Stomach (tissue), 9 donors: ENCODE measurements around the gene SYT14. TPM values are rescaled to one million over a fixed set of nuclear protein-coding genes. Genes with fewer than 3 reads are reported as not detected.

ENCODE experiments used
- DNase-seq, 2 donors: peaks; one replicate each; pipeline versions ENCODE4 v3.0.0 to v3.0.0-alpha.2; 2013 to 2019
- H3K27ac ChIP-seq, 5 donors: fragments of 200-600 bp in 4 of 5; sonication (generic) in 4 of 5; one replicate each; pipeline ENCODE4 v1.5.1; 2013 to 2019; ENCODE audit warnings: mild to moderate bottlenecking in 1 of 5, moderate library complexity in 1 of 5
- H3K27me3 ChIP-seq, 3 donors: fragments of 200-600 bp; sonication (generic); one replicate each; pipeline ENCODE4 v1.5.1; 2017 to 2019; ENCODE audit warnings: mixed run types in 1 of 3
- H3K36me3 ChIP-seq, 4 donors: fragments of 200-600 bp; sonication (generic); 1 replicate in 3 of 4; 2 replicates in 1 of 4; pipeline ENCODE4 v1.5.1; 2016 to 2019
- H3K4me1 ChIP-seq, 4 donors: fragments of 200-600 bp; sonication (generic); one replicate each; pipeline ENCODE4 v1.5.1; 2016 to 2019
- H3K4me3 ChIP-seq, 4 donors: fragments of 200-600 bp; sonication (generic) in 3 of 4; one replicate each; pipeline ENCODE4 v1.5.1; 2016 to 2019; ENCODE audit warnings: mild to moderate bottlenecking in 1 of 4
- H3K9me3 ChIP-seq, 4 donors: fragments of 200-600 bp; sonication (generic); one replicate each; pipeline ENCODE4 v1.5.1; 2016 to 2019
- CTCF ChIP-seq, 7 experiments: fragments of 450-650 bp in 4 of 7; fragments of 200-600 bp in 3 of 7; sonication (generic) in 3 of 7; IDR thresholded peaks; one replicate each; pipeline ENCODE4 v1.5.1; 2016 to 2019; ENCODE audit warnings: antibody characterized with exemption in 7 of 7, control low read depth in 2 of 7, mild to moderate bottlenecking in 1 of 7
- EP300 ChIP-seq: sonication (generic); formaldehyde crosslinking; IDR thresholded peaks from one replicate; pipeline ENCODE4 v1.6.1; 2017; ENCODE audit warnings: antibody characterized with exemption
- POLR2A ChIP-seq, 4 donors: fragments of 450-650 bp; IDR thresholded peaks; one replicate each; pipeline ENCODE4 v1.6.1; 2016; ENCODE audit warnings: antibody characterized with exemption in 4 of 4, control low read depth in 2 of 4, mild to moderate bottlenecking in 1 of 4, moderate library complexity in 1 of 4
- POLR2AphosphoS5 ChIP-seq, 3 donors: sonication (generic); formaldehyde crosslinking; IDR thresholded peaks; one replicate each; pipeline ENCODE4 v1.6.1; 2016; ENCODE audit warnings: antibody characterized with exemption in 3 of 3
- WGBS, 5 donors: extraction: QIAGEN DNeasy Blood & Tissue Kit in 3 of 5; methylation state at CpG; one replicate each; pipeline versions ENCODE4 v1.1.5 to v1.1.7; 2013 to 2018; 5-methylcytosine and 5-hydroxymethylcytosine counted together
- intact Hi-C: fragments of 100-400 bp; cut with DNase I; formaldehyde crosslinking; loops from one replicate; pipeline ENCODE4 v1.15.1; 2023; ENCODE audit warnings: low total_unique reads
- polyA plus RNA-seq, 3 donors: library from polyadenylated mRNA; stranded (reverse); fragments of 200-250 nt; gene quantifications; one replicate each; pipeline ENCODE4 v1.2.3, GENCODE V29; 2013
- total RNA-seq, 5 donors: library from RNA; depleted of rRNA; stranded (reverse); fragments of >200 nt; gene quantifications; one replicate each; pipeline versions ENCODE4 v1.1.0 to v1.2.3, GENCODE V29; 2014 to 2016
- donor health status: healthy with polysubstance abuse.
- donor health status: Bipolar disorder and iron deficiency.
- donor health status: healthy.

The SYT14 gene
- total and polyA plus RNA-seq, 8 donors, result 0.03 to 1.1 (median 0.10) TPM; not detected in 4

GRCh38 chr1:210022044-210022443 is 84.0 kb downstream of the SYT14 start:
- Histone ChIP-seq H3K27ac (no peak overlapping the region), H3K36me3 (no peaks in the 10 kb centered on the region), H3K27me3 (no peaks in the 10 kb centered on the region), H3K9me3 (no peaks in the 10 kb centered on the region), H3K4me3 (no peak overlapping the region), H3K4me1 (no peaks in the 10 kb centered on the region)
- intact Hi-C loops, result no loop called here
- TF ChIP-seq CTCF (IDR thresholded peaks at IDR 0.05), result no peak
- TF ChIP-seq POLR2AphosphoS5 (IDR thresholded peaks at IDR 0.05), result no peak
- no peak for TF ChIP-seq POLR2A (IDR thresholded peaks at IDR 0.05)
- TF ChIP-seq EP300, result no peak
- DNase-seq, result no peak

GRCh38 chr1:210024282-210024681 is 86.3 kb downstream of the SYT14 start:
- Histone ChIP-seq H3K4me3 (no peak overlapping the region), H3K27me3 (no peaks in the 10 kb centered on the region), H3K36me3 (no peaks in the 10 kb centered on the region), H3K27ac (no peak overlapping the region), H3K4me1 (no peaks in the 10 kb centered on the region), H3K9me3 (no peaks in the 10 kb centered on the region)
- no peak for DNase-seq
- 85 to 92% (median 90%) methylated on average over 2 of the region's 2 CpGs for WGBS, 5 donors
- intact Hi-C loops, result no loop called here
- TF ChIP-seq POLR2AphosphoS5 (IDR thresholded peaks at IDR 0.05), result no peak

GRCh38 chr1:210024996-210025395 is 87.0 kb downstream of the SYT14 start:
- H3K36me3 ChIP-seq, result no peaks in the 10 kb centered on the region
- TF ChIP-seq CTCF (IDR thresholded peaks at IDR 0.05) (no peak), EP300 (no peak), POLR2A (IDR thresholded peaks at IDR 0.05) (no peak), POLR2AphosphoS5 (IDR thresholded peaks at IDR 0.05) (no peak)
- no peak for DNase-seq
- H3K27ac ChIP-seq, result no peak overlapping the region
- 53 to 67% (median 62%) methylated on average over 3 of the region's 3 CpGs for WGBS, 5 donors
- no peaks in the 10 kb centered on the region for H3K27me3 ChIP-seq
- no peaks in the 10 kb centered on the region for H3K4me1 ChIP-seq
- H3K4me3 ChIP-seq, result no peak overlapping the region
- H3K9me3 ChIP-seq, result no peaks in the 10 kb centered on the region
- intact Hi-C loops, result no loop called here

- intact Hi-C loops, result no loop called here
- Histone ChIP-seq H3K4me1 (no peaks in the 10 kb centered on the region), H3K4me3 (no peak overlapping the region), H3K36me3 (no peaks in the 10 kb centered on the region), H3K27ac (no peak overlapping the region), H3K27me3 (no peaks in the 10 kb centered on the region), H3K9me3 (peaks cover 0 to 5% (median 2%) of the 10 kb centered on the region in 4 donors)
- no peak for DNase-seq
- WGBS, 5 donors, result 57 to 79% (median 64%) methylated on average over 1 of the region's 1 CpG
- TF ChIP-seq CTCF (IDR thresholded peaks at IDR 0.05) (no peak), EP300 (no peak), POLR2AphosphoS5 (IDR thresholded peaks at IDR 0.05) (no peak), POLR2A (IDR thresholded peaks at IDR 0.05) (no peak)
Measured at GRCh38 chr1:210025870-210026269, 87.9 kb downstream of the SYT14 start.

- Histone ChIP-seq H3K27ac (no peak overlapping the region), H3K27me3 (no peaks in the 10 kb centered on the region), H3K36me3 (no peaks in the 10 kb centered on the region), H3K4me1 (no peaks in the 10 kb centered on the region), H3K9me3 (peaks cover 0 to 5% (median 2%) of the 10 kb centered on the region in 4 donors), H3K4me3 (no peak overlapping the region)
- intact Hi-C loops, result no loop called here
- no peak for TF ChIP-seq CTCF (IDR thresholded peaks at IDR 0.05)
- no peak for TF ChIP-seq EP300
- TF ChIP-seq POLR2AphosphoS5 (IDR thresholded peaks at IDR 0.05), result no peak
- TF ChIP-seq POLR2A (IDR thresholded peaks at IDR 0.05), result no peak
- WGBS, 5 donors, result 75 to 96% (median 94%) methylated on average over 1 of the region's 1 CpG
- no peak for DNase-seq
Measured at GRCh38 chr1:210027994-210028393, 90.0 kb downstream of the SYT14 start.
